Kidney capillary endothelial cell (primary cell): ENCODE data around the gene USP50.
"Not testable (repeated sequence)": the region's sequence is repeated elsewhere in the genome, so short reads cannot be mapped to it uniquely, and the experiment has no call there.

Experiments used
- DNase-seq: peaks from one replicate; pipeline ENCODE4 v3.0.0-alpha.2; 2018; ENCODE audit warnings: low spot score

USP50 gene

GRCh38 chr15:50546566-50546965 lies at the start of gene USP50:
Gene USP50, minus strand, starts transcription at chr15:50546666. Its CDS starts 141 bp downstream, at chr15:50546525.
- DNase-seq = no peak

- no peak for DNase-seq
Observed at GRCh38 chr15:50594311-50594710, 47.8 kb upstream of the USP50 start.

- DNase-seq = no peak
Observed at GRCh38 chr15:50593761-50594160, 47.3 kb upstream of the USP50 start.

- DNase-seq = no peak
Observed at GRCh38 chr15:50590288-50590687, 43.8 kb upstream of the USP50 start.

GRCh38 chr15:50577492-50577891 lies 31.0 kb upstream of the USP50 start:
- DNase-seq = no peak

GRCh38 chr15:50576166-50576565 lies 29.7 kb upstream of the USP50 start:
- DNase-seq = no peak

- not testable (repeated sequence) for DNase-seq
Observed at GRCh38 chr15:50573842-50574241, 27.4 kb upstream of the USP50 start.

GRCh38 chr15:50563756-50564155 lies 17.3 kb upstream of the USP50 start:
- no peak for DNase-seq

GRCh38 chr15:50562735-50563640 lies 16.5 kb upstream of the USP50 start:
- DNase-seq = no peak

GRCh38 chr15:50558012-50558411 lies 11.5 kb upstream of the USP50 start:
- DNase-seq = no peak

GRCh38 chr15:50556642-50557371 lies 10.3 kb upstream of the USP50 start:
- no peak for DNase-seq

- no peak for DNase-seq
Observed at GRCh38 chr15:50552238-50552637, 5.8 kb upstream of the USP50 start.

- DNase-seq = no peak
Observed at GRCh38 chr15:50549326-50549725, 2.9 kb upstream of the USP50 start.

- no peak for DNase-seq
Observed at GRCh38 chr15:50544368-50544767, 2.1 kb downstream of the USP50 start.

- no peak for DNase-seq
Observed at GRCh38 chr15:50543556-50543955, 2.9 kb downstream of the USP50 start.

- no peak for DNase-seq
Observed at GRCh38 chr15:50542887-50543210, 3.6 kb downstream of the USP50 start.

GRCh38 chr15:50531766-50532165 lies 14.7 kb downstream of the USP50 start:
- DNase-seq = no peak

- DNase-seq = no peak
Observed at GRCh38 chr15:50531163-50531562, 15.3 kb downstream of the USP50 start.

GRCh38 chr15:50523851-50524251 lies 22.6 kb downstream of the USP50 start:
- no peak for DNase-seq

GRCh38 chr15:50519740-50520425 lies 26.6 kb downstream of the USP50 start:
- no peak for DNase-seq

- DNase-seq = no peak
Observed at GRCh38 chr15:50513001-50513400, 33.5 kb downstream of the USP50 start.

- DNase-seq = no peak
Observed at GRCh38 chr15:50506121-50506520, 40.3 kb downstream of the USP50 start.

GRCh38 chr15:50505656-50506055 lies 40.8 kb downstream of the USP50 start:
- not testable (repeated sequence) for DNase-seq
